HUES48 (cell line): ENCODE measurements around the gene AKAP3.

ENCODE experiments used
- H3K27ac ChIP-seq: one replicate; pipeline ENCODE4 v1.7.0; 2013; ENCODE audit warnings: low read depth, low read length, inconsistent platforms
- H3K27me3 ChIP-seq: 2 replicates; pipeline ENCODE4 v1.6.1; 2013; ENCODE audit warnings: mild to moderate bottlenecking, low read length; ENCODE audit not compliant: control insufficient read depth, insufficient read depth
- H3K36me3 ChIP-seq: 2 replicates; pipeline ENCODE4 v1.6.1; 2013; ENCODE audit warnings: low read length; ENCODE audit not compliant: control insufficient read depth, insufficient read depth
- H3K4me1 ChIP-seq: 2 replicates; pipeline ENCODE4 v1.6.1; 2013; ENCODE audit warnings: mild to moderate bottlenecking, low read length; ENCODE audit not compliant: control insufficient read depth, insufficient read depth
- H3K4me3 ChIP-seq: 2 replicates; pipeline ENCODE4 v1.5.1; 2013; ENCODE audit warnings: mild to moderate bottlenecking, low read depth, low read length
- H3K9ac ChIP-seq: 2 replicates; pipeline ENCODE4 v1.6.1; 2013; ENCODE audit warnings: mild to moderate bottlenecking, low read depth, low read length, moderate library complexity
- H3K9me3 ChIP-seq: 2 replicates; pipeline ENCODE4 v1.6.1; 2013; ENCODE audit warnings: low read length; ENCODE audit not compliant: control insufficient read depth, insufficient read depth

AKAP3 gene

GRCh38 chr12:4648501-4649357 lies at the start of gene AKAP3, which contains the start of gene NDUFA9:
TSS of gene AKAP3 (minus strand) at chr12:4649051. CDS start at chr12:4638196, 10,855 bp downstream.
TSS of gene NDUFA9 (plus strand) at chr12:4649114. CDS start at chr12:4649127, 13 bp downstream.
- H3K36me3 ChIP-seq: no peaks in the 10 kb centered on the region
- no peaks in the 10 kb centered on the region for H3K9me3 ChIP-seq
- H3K27me3 ChIP-seq: no peaks in the 10 kb centered on the region
- H3K9ac ChIP-seq: peak within 1 kb of the TSS; percentile 88
- H3K27ac ChIP-seq: peak within 1 kb of the TSS; percentile 92
- H3K4me1 ChIP-seq: peaks cover 11% of the 10 kb centered on the region
- H3K4me3 ChIP-seq: peak within 1 kb of the TSS; percentile 98

DNA sequence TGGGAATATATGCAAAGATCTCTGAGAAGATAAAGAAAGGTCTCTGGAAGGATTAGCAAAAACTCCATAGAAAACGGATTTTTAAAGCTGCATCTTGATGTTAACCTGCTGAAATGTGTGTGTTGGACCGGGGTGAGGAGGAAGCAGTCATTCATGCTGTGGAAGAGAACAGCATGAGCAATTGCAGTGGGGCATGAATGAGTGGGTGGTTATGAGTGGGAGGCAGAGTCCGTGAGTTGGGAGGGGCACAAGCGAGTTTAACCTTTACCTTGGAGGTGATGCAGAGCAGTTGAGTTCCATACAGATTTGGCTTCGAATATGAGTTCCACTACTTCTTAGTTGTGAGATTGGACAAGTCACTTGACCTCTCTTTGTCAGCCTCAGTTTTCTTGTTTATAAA lies 41.9 kb upstream of the AKAP3 start:
- Histone ChIP-seq H3K9ac (no peak overlapping the region), H3K27ac (no peak overlapping the region), H3K4me1 (no peaks in the 10 kb centered on the region), H3K27me3 (no peaks in the 10 kb centered on the region), H3K4me3 (no peak overlapping the region), H3K9me3 (no peaks in the 10 kb centered on the region), H3K36me3 (peaks cover 52% of the 10 kb centered on the region)

DNA sequence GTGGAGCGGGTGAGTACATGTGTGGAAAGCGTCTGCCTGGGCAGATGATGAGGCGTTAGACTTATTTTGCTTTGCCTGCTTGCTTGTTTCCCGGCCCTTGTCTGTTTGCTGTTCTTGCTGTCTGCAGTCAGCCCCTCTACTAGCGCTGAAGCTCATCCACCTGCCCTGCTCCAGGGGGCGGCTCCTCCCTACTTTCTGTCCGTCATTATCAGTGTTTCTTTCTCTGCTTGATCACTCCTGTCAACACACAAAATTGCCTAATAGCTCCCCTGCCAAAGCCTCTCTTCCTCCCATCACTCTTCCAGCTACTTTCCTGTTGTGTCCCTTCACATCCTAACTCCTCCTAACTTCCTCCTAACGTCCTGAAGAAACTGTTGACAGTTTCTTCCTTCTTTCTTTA lies 36.5 kb upstream of the AKAP3 start:
- H3K9ac ChIP-seq: no peak overlapping the region
- no peak overlapping the region for H3K4me3 ChIP-seq
- H3K36me3 ChIP-seq: peaks cover 85% of the 10 kb centered on the region
- H3K9me3 ChIP-seq: no peaks in the 10 kb centered on the region
- H3K27ac ChIP-seq: no peak overlapping the region
- H3K27me3 ChIP-seq: no peaks in the 10 kb centered on the region
- H3K4me1 ChIP-seq: no peaks in the 10 kb centered on the region

DNA sequence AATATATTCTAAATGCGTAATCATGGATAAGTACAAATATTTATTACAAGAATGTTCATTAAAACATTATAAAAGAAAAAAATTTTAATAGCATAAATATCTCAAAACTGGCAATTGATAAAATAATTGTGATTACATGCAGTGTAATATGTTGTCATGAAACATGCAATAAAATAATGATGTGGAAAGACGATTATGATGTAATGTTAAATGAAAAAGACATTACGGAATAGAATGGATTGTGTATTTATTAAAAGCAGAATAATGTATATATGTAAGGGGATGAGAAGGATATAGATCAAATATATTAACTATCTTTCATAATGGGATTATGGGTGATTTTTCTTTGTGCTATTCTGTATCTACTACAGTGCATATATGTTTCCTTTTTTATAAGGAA lies 32.9 kb upstream of the AKAP3 start:
- H3K36me3 ChIP-seq: peaks cover 62% of the 10 kb centered on the region
- no peak overlapping the region for H3K27ac ChIP-seq
- H3K9ac ChIP-seq: no peak overlapping the region
- H3K27me3 ChIP-seq: no peaks in the 10 kb centered on the region
- no peaks in the 10 kb centered on the region for H3K4me1 ChIP-seq
- no peaks in the 10 kb centered on the region for H3K9me3 ChIP-seq
- H3K4me3 ChIP-seq: no peak overlapping the region

GRCh38 chr12:4679711-4680110 lies 30.9 kb upstream of the AKAP3 start:
- Histone ChIP-seq H3K36me3 (peaks cover 43% of the 10 kb centered on the region), H3K9ac (no peak overlapping the region), H3K27ac (no peak overlapping the region), H3K4me3 (no peak overlapping the region), H3K4me1 (no peaks in the 10 kb centered on the region), H3K27me3 (no peaks in the 10 kb centered on the region), H3K9me3 (no peaks in the 10 kb centered on the region)

GRCh38 chr12:4665236-4665635 lies 16.4 kb upstream of the AKAP3 start:
- Histone ChIP-seq H3K36me3 (peaks cover 93% of the 10 kb centered on the region), H3K9ac (no peak overlapping the region), H3K27me3 (no peaks in the 10 kb centered on the region), H3K9me3 (no peaks in the 10 kb centered on the region), H3K4me1 (no peaks in the 10 kb centered on the region), H3K4me3 (no peak overlapping the region), H3K27ac (no peak overlapping the region)

DNA sequence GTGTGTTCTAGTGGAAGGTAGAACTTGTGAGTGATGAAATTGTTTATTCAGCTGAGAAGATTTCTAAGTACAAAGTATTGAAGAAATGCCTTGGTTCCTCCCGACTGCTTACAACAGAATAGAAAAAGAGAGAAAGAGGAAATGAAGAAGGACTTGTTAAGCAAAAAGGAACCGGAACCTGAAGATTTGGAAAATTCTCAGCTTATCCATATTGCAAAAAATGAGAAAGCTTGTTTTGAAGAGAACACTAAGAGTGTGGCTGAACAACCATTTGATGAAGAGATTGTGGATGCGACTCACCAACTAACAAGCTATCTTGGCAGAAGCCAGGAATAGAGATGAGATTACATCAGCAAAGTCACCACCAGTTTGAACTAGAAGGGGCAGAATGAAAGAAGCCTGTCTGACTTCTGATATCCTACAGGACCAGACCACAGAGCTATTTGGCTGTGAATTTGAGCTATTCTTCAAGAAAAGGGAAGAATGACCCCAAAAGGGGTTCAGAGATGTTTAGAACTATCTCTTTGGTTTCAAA lies 15.2 kb upstream of the AKAP3 start:
- H3K27me3 ChIP-seq: no peaks in the 10 kb centered on the region
- no peak overlapping the region for H3K9ac ChIP-seq
- no peaks in the 10 kb centered on the region for H3K4me1 ChIP-seq
- no peak overlapping the region for H3K4me3 ChIP-seq
- H3K9me3 ChIP-seq: no peaks in the 10 kb centered on the region
- no peak overlapping the region for H3K27ac ChIP-seq
- peaks cover 93% of the 10 kb centered on the region for H3K36me3 ChIP-seq

DNA sequence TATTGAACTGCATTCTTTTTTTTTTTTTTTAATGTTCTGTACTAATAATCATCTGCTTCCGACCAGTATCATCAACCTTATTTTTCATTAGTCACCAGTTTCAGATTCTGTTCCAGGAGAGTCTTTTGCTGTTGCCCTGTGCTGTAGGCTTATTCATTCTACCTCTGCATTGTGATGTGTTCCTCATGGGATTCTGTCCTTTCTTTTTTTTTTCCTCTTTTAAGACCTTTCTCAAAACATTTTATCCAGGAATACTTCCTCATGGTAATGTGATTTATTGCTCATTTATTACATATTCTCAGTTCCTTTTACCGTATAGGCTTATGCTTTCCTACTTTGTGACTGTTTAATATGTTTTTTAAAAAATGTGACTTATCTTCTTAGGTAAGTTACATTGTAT lies 4.8 kb upstream of the AKAP3 start:
- Histone ChIP-seq H3K9ac (no peak overlapping the region), H3K36me3 (peaks cover 48% of the 10 kb centered on the region), H3K4me3 (no peak overlapping the region), H3K9me3 (no peaks in the 10 kb centered on the region), H3K4me1 (peaks cover 3% of the 10 kb centered on the region), H3K27ac (no peak overlapping the region), H3K27me3 (no peaks in the 10 kb centered on the region)

GRCh38 chr12:4653257-4653656 lies 4.4 kb upstream of the AKAP3 start:
- no peak overlapping the region for H3K9ac ChIP-seq
- peak overlapping the region; percentile 29 for H3K27ac ChIP-seq
- no peaks in the 10 kb centered on the region for H3K9me3 ChIP-seq
- H3K27me3 ChIP-seq: no peaks in the 10 kb centered on the region
- H3K4me3 ChIP-seq: no peak overlapping the region
- peaks cover 3% of the 10 kb centered on the region for H3K4me1 ChIP-seq
- peaks cover 43% of the 10 kb centered on the region for H3K36me3 ChIP-seq

- peak overlapping the region; percentile 88 for H3K9ac ChIP-seq
- H3K4me1 ChIP-seq: peaks cover 11% of the 10 kb centered on the region
- H3K4me3 ChIP-seq: peak overlapping the region; percentile 98
- H3K27ac ChIP-seq: peak overlapping the region; percentile 92
- H3K9me3 ChIP-seq: no peaks in the 10 kb centered on the region
- no peaks in the 10 kb centered on the region for H3K27me3 ChIP-seq
- peaks cover 4% of the 10 kb centered on the region for H3K36me3 ChIP-seq
These were observed 459 bp upstream of the AKAP3 start for GRCh38 chr12:4649358-4649661.

DNA sequence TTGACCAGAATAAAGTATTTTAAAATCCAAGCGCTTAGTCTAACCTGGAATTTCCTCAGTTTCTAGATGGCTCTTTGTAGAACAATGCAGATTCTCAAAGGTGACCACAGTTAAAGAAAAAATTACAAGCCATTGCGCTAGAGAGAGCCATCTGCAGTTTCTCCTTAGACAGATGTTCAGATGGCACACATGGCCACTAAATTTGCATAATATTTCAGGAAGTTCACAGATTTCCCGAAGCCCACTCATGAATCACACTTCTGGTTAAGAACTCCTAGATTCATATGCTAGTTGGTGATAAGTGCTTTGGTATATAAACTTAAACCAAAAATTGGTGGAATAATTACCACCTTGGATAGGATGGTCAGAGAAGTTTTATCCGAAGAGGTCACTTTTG lies 749 bp downstream of the AKAP3 start:
- Histone ChIP-seq H3K4me1 (peaks cover 8% of the 10 kb centered on the region), H3K27ac (peak overlapping the region; percentile 92), H3K9ac (peak overlapping the region; percentile 88)

More for the DNA sequence above, 749 bp downstream of the AKAP3 start:
- Histone ChIP-seq H3K27me3 (no peaks in the 10 kb centered on the region), H3K36me3 (no peaks in the 10 kb centered on the region), H3K9me3 (no peaks in the 10 kb centered on the region), H3K4me3 (peak overlapping the region; percentile 98)
